ENCODE results near the gene RWDD4. TPM values are rescaled to one million over a fixed set of nuclear protein-coding genes. Genes with fewer than 3 reads are reported as not detected.

RWDD4 gene
- total RNA-seq, 2 donors from 2014 or later = 24.4 to 27.6 TPM

DNA sequence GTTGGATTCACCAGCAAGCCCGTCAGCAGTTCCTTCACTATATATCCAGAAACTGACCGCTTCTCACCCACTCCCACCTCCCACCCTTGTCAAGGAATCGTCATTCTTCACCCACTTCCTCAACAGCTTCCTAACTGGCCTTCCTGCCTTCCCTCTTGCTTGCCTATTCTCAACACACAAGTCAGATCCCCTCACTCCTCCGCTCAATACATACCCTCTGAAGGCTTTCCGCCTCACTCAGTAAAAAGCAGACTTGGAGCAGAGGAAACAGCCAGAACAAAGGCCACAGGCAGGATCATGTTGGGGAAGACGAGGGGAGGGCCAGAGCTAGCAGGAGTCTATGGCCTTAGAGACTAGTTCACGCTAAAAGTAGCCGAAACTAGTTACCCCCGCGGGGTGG lies 23.7 kb downstream of the RWDD4 start:
- intact Hi-C loops (cut with DNase I) = no loop called here
- 86% methylated on average over 10 of the region's 10 CpGs for WGBS
- no peak overlapping the region for H3K27ac ChIP-seq
- no peak for DNase-seq (ENCODE audit: low spot score)
- no peaks in the 10 kb centered on the region for H3K27me3 ChIP-seq (replicated peaks; ENCODE audit: insufficient read depth)
- H3K9me3 ChIP-seq = no peaks in the 10 kb centered on the region
- no peaks in the 10 kb centered on the region for H3K36me3 ChIP-seq
- no peaks in the 10 kb centered on the region for H3K4me1 ChIP-seq (replicated peaks)
- no peak for TF ChIP-seq POLR2AphosphoS5 (IDR thresholded peaks at IDR 0.05)
- TF ChIP-seq CTCF (IDR thresholded peaks at IDR 0.05) = no peak
- no peak for TF ChIP-seq POLR2A (IDR thresholded peaks at IDR 0.05)
- no peak overlapping the region for H3K4me3 ChIP-seq

- no peak for DNase-seq (ENCODE audit: low spot score)
These were observed 25.2 kb downstream of the RWDD4 start for GRCh38 chr4:183633476-183634400.

GRCh38 chr4:183632689-183633088 lies 26.3 kb downstream of the RWDD4 start:
- Histone ChIP-seq H3K9me3 (no peaks in the 10 kb centered on the region), H3K27ac (no peak overlapping the region), H3K4me1 (replicated peaks) (no peaks in the 10 kb centered on the region), H3K27me3 (replicated peaks; ENCODE audit: insufficient read depth) (no peaks in the 10 kb centered on the region), H3K36me3 (no peaks in the 10 kb centered on the region), H3K4me3 (no peak overlapping the region)
- WGBS = 94% methylated on average over 12 of the region's 12 CpGs
- no peak for TF ChIP-seq POLR2A (IDR thresholded peaks at IDR 0.05)
- no peak for TF ChIP-seq POLR2AphosphoS5 (IDR thresholded peaks at IDR 0.05)
- no peak for TF ChIP-seq CTCF (IDR thresholded peaks at IDR 0.05)
- intact Hi-C loops (cut with DNase I) = no loop called here
- no peak for DNase-seq (ENCODE audit: low spot score)

More at GRCh38 chr4:183633476-183634400, 25.2 kb downstream of the RWDD4 start:
- no peaks in the 10 kb centered on the region for H3K4me1 ChIP-seq (replicated peaks)
- intact Hi-C loops (cut with DNase I) = no loop called here
- no peak for TF ChIP-seq CTCF (IDR thresholded peaks at IDR 0.05)
- no peak for TF ChIP-seq POLR2AphosphoS5 (IDR thresholded peaks at IDR 0.05)
- no peak for TF ChIP-seq POLR2A (IDR thresholded peaks at IDR 0.05)
- no peaks in the 10 kb centered on the region for H3K36me3 ChIP-seq
- WGBS = 79% methylated on average over 11 of the region's 11 CpGs
- no peak overlapping the region for H3K27ac ChIP-seq
- H3K27me3 ChIP-seq (replicated peaks; ENCODE audit: insufficient read depth) = no peaks in the 10 kb centered on the region
- H3K4me3 ChIP-seq = no peak overlapping the region
- no peaks in the 10 kb centered on the region for H3K9me3 ChIP-seq

DNA sequence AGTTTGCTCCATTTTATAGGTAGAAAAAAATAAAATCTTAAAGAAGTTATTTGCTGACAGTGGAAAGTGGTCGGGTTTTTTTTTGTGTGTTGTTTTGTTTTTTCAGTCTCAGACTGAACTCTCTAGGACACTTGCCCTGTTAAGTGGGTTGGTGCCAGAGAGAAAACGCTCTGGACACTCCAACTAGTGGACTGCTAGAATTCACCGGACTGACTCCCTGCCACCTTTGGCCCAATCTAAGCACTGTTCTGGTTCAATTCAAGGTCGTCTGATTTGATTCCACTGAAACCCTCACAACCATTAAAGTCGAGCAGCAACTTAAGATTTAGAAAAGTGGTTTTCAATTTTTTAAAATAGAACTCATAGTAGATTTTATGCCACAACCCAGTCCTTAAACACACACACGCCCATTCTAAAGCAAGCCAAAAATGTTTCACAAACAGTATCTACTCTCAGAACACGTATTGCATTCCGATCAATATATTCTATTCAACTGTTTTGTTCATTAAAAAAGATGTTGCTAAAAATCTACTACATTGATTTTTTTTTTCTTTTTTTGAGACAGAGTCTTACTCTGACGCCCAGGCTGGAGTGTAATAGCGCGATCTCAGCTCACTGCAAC lies 27.3 kb downstream of the RWDD4 start:
- intact Hi-C loops (cut with DNase I) = no loop called here
- WGBS = 82% methylated on average over 11 of the region's 11 CpGs

More for the DNA sequence above, 27.3 kb downstream of the RWDD4 start:
- TF ChIP-seq POLR2AphosphoS5 (IDR thresholded peaks at IDR 0.05) (no peak), POLR2A (IDR thresholded peaks at IDR 0.05) (no peak), CTCF (IDR thresholded peaks at IDR 0.05) (no peak)
- Histone ChIP-seq H3K4me1 (replicated peaks) (no peaks in the 10 kb centered on the region), H3K27me3 (replicated peaks; ENCODE audit: insufficient read depth) (no peaks in the 10 kb centered on the region), H3K36me3 (no peaks in the 10 kb centered on the region), H3K4me3 (no peak overlapping the region), H3K9me3 (no peaks in the 10 kb centered on the region), H3K27ac (no peak overlapping the region)
- DNase-seq (ENCODE audit: low spot score) = no peak

Measured in prostate gland (tissue), 2 donors.